ENCODE measurements around the gene EYA2.

The EYA2 gene

GRCh38 chr20:47141941-47142773 is 247.5 kb downstream of the EYA2 start:
- DNase-seq (ENCODE audit: low read depth) = no peak

- no peak for DNase-seq (ENCODE audit: low read depth)
Observed at GRCh38 chr20:47142774-47143170, 248.1 kb downstream of the EYA2 start.

- no peak for DNase-seq (ENCODE audit: low read depth)
Observed at GRCh38 chr20:47143657-47144056, 249.0 kb downstream of the EYA2 start.

- DNase-seq (ENCODE audit: low read depth) = no peak
Observed at GRCh38 chr20:47144463-47144862, 249.8 kb downstream of the EYA2 start.

GRCh38 chr20:47146686-47147085 is 252.0 kb downstream of the EYA2 start:
- no peak for DNase-seq (ENCODE audit: low read depth)

- no peak for DNase-seq (ENCODE audit: low read depth)
Observed at GRCh38 chr20:47148059-47148458, 253.4 kb downstream of the EYA2 start.

GRCh38 chr20:47149939-47150338 is 255.3 kb downstream of the EYA2 start:
- DNase-seq (ENCODE audit: low read depth) = no peak

GRCh38 chr20:47150403-47151152 is 255.9 kb downstream of the EYA2 start:
- no peak for DNase-seq (ENCODE audit: low read depth)

- no peak for DNase-seq (ENCODE audit: low read depth)
Observed at GRCh38 chr20:47152068-47152467, 257.4 kb downstream of the EYA2 start.

- no peak for DNase-seq (ENCODE audit: low read depth)
Observed at GRCh38 chr20:47154089-47154488, 259.4 kb downstream of the EYA2 start.

GRCh38 chr20:47156301-47157137 is 261.9 kb downstream of the EYA2 start:
- DNase-seq (ENCODE audit: low read depth) = no peak

GRCh38 chr20:47159166-47159565 is 264.5 kb downstream of the EYA2 start:
- DNase-seq (ENCODE audit: low read depth) = no peak

GRCh38 chr20:47160240-47160639 is 265.6 kb downstream of the EYA2 start:
- DNase-seq (ENCODE audit: low read depth) = no peak

- no peak for DNase-seq (ENCODE audit: low read depth)
Observed at GRCh38 chr20:47160992-47161391, 266.3 kb downstream of the EYA2 start.

GRCh38 chr20:47161411-47161810 is 266.8 kb downstream of the EYA2 start:
- no peak for DNase-seq (ENCODE audit: low read depth)

- DNase-seq (ENCODE audit: low read depth) = no peak
Observed at GRCh38 chr20:47164140-47164539, 269.5 kb downstream of the EYA2 start.

GRCh38 chr20:47165376-47165865 is 270.8 kb downstream of the EYA2 start:
- DNase-seq (ENCODE audit: low read depth) = no peak

GRCh38 chr20:47167846-47168245 is 273.2 kb downstream of the EYA2 start:
- no peak for DNase-seq (ENCODE audit: low read depth)

GRCh38 chr20:47172579-47172978 is 277.9 kb downstream of the EYA2 start:
- no peak for DNase-seq (ENCODE audit: low read depth)

- no peak for DNase-seq (ENCODE audit: low read depth)
Observed at GRCh38 chr20:47173596-47174216, 279.1 kb downstream of the EYA2 start.

- no peak for DNase-seq (ENCODE audit: low read depth)
Observed at GRCh38 chr20:47174456-47175243, 280.0 kb downstream of the EYA2 start.
